AG08396 (cell line): Measurements from ENCODE around the gene MAN1A2.

Experiments used
- DNase-seq: peaks from one replicate; pipeline ENCODE4 v3.0.0; 2012; ENCODE audit warnings: low spot score, mixed read lengths

Gene MAN1A2

DNA sequence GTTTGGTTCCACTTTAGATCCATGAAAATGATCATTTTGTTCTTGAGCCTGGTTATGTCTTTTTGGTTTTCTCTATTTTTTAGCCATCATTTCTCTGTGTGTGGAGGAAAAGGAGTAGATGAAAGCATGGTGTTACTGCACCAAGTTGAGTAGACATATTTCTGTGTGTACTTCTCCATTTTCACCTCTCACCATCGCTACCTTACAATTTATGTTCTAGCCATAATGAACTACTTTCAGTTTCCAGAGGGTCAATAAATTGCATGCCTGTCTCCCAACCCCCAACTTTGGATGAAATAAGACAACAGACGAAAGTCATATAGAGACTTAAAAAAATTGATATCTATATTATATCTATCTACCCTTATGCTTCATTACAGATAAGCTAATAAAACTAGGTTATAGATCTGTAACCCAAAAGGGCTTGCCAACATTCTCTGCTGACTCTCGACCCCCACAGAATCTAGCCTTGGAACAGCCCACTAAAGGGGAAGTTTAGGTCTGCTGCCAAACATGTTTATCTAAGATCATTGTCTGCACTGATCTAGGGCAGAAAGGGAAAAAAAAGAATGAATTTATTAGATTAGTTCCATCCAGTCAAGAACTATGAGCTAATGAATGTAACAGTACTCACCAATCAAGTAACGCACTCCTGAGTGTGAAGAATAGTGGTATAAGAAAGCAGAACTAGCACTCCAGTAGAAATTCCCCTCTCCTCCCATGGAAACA is 7.5 kb upstream of the MAN1A2 start:
- DNase-seq: no peak

DNA sequence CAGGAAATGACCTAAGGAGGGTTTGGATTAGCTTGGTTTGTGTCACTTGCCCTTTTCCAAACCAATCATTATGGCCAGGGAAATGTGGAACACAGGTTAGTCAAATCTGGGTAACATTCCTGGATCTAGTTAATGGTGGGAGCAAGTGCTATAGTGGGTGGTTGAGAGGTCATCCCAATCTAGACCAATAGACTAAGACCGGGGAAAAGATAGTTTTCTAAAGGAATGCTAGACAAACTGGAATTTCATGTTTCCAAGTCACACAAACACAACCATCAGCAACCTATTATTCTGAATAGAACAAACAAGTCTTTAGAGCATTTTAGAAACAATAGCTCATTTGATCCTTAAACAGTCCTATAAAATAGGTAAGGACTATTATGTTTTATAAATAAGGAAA is 4.3 kb upstream of the MAN1A2 start:
- DNase-seq: no peak

GRCh38 chr1:117363571-117364048 is 3.6 kb upstream of the MAN1A2 start:
- DNase-seq: no peak

DNA sequence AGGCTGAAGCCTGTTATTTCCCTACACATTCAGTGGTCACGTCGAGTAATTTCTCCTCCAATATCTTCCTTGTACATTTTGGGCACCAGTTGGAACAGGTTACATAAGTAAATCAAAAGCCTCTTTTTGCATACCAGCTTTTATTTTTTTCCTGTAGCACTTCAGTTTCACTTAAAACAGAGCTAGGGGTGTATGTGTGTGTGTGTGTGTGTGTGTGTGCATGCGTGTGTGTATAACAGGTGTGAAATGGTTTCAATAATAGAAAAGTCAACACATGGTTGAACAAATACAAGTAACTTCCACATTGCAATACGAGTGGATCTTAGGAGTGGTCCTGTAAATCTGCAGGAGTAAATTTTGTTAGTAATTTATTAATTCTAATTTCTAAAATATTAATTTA is 3.0 kb upstream of the MAN1A2 start:
- no peak for DNase-seq

GRCh38 chr1:117365350-117366176 is 1.7 kb upstream of the MAN1A2 start:
- DNase-seq: peak; percentile 42

DNA sequence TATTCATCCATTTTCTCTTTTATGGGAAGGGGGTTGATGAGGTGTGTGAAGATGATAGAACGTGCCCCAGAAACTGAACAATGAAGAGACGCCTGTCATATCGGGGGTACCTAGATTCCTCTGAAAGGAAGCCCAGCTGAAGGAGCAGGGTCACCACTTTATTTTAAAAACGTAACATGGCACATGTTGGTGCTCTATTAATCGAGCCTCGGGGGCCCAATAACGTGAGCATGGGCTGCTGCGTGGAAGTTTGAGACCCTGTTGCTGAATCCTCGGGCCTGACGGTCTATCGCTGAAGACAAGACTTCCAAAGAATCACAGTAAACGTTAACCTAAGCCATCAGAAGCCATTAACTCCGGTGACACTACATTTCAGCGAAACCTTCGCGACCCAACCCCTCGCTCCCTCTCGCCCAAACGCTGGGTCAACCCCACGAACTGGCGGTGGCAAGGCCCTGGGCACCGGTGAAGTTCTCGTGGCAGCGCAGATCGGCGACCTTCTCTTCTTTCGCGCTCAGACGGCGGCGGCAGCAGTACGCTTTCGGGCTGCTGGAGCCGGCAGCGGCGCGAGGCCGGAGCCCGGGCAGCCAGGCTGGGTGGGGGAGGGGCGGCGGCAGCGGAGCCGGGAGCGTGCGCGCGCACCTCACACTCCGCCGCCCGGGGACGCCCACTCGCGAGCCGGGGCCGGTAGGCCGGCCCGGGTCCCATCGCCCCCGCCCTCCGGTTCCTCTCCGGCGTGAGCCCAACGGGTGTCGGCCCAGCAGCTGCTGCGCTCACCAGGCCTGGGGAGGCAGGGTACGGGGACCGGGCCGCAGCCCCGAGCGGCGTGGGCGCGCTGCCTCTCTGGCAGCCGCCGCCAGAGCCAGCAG is 838 bp upstream of the MAN1A2 start:
- DNase-seq: peak; percentile 97

DNA sequence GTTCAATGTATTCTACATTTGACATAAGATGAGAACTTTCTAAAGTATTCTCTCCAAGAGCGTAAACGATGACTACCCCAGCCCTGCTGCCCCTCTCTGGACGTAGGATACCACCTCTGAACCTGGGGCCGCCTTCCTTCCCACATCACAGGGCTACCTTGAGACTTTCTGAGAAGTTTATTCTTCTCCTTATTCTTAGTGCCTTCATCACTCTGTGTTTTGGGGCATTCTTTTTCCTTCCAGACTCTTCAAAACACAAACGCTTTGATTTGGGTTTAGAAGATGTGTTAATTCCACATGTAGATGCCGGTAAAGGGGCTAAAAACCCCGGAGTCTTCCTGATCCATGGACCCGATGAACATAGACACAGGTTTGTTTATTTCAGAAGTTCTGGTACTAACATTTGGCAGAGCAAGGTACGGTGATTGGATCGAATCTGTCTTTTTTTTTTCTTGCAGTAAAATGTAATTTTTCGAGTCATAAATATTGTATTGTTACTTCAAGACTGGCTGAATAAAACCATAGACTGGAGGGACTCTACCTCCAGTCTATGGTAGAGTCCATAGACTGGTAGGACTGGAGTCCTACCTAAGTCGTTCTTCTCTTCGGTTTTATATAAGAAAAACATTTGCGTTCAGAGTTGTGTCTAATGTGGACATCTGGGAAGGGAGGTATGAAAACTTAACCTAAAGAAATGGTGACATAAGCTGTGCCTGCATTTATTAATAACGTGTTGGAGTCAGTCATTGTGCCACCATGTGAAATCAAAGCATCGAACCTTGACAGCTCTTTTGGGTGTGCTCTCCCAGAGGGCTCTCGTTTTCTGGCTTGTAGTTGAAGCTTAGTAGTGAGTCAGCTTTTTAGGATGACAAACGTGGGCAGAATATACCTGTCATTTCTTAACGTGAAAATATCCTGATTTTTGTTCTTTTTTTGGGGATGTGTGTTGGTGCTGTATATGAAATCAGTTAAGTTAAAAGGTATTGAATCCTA is 1.2 kb downstream of the MAN1A2 start:
- DNase-seq: no peak

DNA sequence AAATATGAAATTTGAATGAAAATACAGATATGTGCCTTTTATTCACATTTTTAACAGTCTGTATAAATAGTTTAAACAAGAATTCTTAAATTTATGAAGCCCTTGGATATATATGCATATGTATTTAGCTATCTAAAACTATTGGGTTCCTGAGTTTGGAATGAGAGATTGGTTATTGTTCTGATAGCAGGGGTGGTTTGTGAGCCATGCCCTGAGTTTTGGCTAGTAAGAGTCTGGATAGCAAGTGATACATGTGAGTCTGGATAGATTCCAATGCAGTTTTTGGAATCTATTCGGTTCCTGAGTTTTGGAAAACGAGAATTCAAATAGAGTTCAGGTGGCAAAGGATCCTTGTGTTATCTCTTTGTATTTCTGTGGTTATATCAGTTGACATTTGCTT is 2.8 kb downstream of the MAN1A2 start:
- no peak for DNase-seq

DNA sequence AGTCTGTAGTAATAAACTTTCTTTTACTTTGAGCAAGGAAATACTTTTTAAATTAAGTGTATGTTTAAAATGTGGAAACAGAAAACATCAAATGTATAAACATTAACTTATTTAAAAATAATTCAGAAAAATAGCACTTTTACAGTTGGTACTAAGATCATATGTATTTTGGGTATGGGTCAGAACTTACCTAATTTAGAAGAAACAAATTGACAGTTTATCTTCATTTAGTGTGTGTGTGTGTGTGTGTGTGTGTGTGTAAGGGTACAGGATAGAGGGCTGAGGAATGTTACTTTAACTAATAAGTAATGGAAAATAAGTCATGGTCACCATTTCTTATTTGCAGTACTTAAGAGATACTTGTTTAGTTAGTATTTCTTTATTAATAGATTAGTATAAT is 3.3 kb downstream of the MAN1A2 start:
- DNase-seq: no peak

GRCh38 chr1:117371441-117372151 is 4.3 kb downstream of the MAN1A2 start:
- peak; percentile 32 for DNase-seq

DNA sequence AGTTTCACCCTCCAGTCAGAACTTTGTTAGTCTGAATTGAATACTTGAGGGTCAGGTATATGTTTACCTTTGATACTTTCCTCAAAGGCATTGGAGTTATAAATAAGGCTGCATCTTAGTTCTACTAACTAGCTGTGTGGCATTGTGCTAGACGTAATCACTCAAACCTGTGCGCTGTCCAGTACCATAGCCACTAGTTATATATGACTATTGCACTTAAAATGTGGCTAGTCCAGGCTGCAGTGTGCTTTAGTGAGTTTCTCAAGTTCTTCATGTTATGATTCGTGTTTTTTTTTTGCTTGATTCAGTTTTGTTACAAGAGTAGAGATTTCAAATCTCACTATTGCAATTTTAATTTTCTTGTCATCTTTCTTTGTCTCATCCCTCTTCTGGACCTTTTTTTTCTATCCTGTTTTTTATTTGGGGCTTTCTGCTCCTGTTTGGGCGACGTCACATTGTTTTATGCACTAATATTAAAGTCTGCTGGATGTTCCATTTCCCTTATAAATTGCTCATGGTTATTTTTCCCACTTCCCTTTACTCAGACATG is 5.7 kb downstream of the MAN1A2 start:
- no peak for DNase-seq

- DNase-seq: no peak
Measured at GRCh38 chr1:117373932-117374331, 6.7 kb downstream of the MAN1A2 start.

DNA sequence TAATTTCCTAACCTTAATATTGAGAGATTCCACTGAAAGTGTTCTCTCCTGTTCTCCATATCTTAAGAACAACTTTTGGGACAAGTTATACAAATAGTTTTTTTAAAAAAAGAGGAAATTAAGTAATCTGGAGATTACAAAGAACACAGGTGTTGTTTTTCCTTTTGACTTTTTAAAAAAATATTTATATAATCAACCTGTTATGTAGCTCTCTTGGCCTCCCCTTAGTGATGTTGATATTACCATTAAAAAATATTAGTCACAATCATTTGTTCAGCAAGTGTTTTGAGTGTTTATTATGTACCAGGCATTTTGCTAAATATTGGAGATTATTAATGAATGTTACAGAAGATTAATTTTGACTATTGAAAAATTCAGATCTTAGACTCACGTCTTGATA is 8.1 kb downstream of the MAN1A2 start:
- DNase-seq: no peak

GRCh38 chr1:117387060-117387633 is 19.9 kb downstream of the MAN1A2 start:
- DNase-seq: no peak

GRCh38 chr1:117388328-117388727 is 21.1 kb downstream of the MAN1A2 start:
- no peak for DNase-seq

- no peak for DNase-seq
Measured at GRCh38 chr1:117389284-117389683, 22.0 kb downstream of the MAN1A2 start.

DNA sequence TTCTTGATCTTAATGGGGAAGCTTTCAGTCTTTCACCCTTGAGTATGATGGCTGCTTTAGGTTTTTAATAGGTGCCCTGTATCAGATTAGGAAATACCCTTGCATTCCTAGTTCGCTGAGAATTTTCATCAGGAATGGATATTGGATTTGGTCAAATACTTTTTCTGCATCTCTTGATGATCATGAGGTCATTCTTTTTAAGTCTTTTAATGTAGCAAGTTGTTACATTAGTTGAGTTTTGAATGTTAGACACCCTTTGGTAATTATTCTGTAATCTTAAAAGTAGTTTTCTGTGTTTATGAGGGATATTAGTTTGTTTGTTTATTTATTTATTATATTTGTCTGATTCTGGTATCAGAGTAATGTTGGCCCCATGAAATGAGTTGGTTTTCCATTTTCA is 22.5 kb downstream of the MAN1A2 start:
- no peak for DNase-seq

DNA sequence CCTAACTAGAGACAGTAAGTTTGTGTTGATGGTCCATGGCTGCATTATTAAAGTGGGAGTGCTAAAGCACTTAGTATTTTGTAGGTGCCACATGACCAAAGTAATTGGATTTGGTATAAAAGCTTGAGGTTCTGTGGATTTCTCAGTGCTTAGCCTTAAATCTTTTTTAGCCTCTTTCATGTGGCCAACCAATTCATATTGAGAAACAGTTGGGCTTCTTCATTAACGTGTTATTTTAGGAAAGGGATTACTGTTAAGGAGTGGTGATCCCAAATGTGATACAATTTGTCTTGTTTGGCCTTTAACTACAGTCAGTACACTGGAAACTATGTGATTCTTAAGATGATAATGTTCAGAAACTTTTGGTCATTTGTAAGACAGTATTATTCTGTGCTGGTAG is 25.5 kb downstream of the MAN1A2 start:
- no peak for DNase-seq

DNA sequence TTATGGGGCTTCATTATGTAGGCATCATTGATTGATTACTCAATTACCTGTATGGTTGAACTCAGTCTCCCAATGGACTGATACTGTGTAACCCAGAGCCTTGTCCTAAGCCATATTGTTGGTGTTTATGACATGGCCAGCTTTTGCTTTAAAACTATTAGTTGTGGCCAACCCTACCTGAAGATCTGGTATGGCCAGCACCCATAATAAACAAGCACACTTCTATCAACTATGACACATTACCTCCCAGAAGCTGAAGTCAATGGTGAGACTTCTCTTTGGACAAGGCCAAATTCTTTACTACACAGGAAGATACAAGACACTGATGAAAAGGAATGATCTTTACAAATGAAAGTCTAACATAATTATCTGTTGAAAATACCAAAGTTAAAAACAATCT is 28.8 kb downstream of the MAN1A2 start:
- no peak for DNase-seq

- no peak for DNase-seq
Measured at GRCh38 chr1:117396636-117397035, 29.4 kb downstream of the MAN1A2 start.
